Measurements from ENCODE around the gene COLQ.
"Not testable (repeated sequence)": the region's sequence is repeated elsewhere in the genome, so short reads cannot be mapped to it uniquely, and the experiment has no call there.

The COLQ gene

DNA sequence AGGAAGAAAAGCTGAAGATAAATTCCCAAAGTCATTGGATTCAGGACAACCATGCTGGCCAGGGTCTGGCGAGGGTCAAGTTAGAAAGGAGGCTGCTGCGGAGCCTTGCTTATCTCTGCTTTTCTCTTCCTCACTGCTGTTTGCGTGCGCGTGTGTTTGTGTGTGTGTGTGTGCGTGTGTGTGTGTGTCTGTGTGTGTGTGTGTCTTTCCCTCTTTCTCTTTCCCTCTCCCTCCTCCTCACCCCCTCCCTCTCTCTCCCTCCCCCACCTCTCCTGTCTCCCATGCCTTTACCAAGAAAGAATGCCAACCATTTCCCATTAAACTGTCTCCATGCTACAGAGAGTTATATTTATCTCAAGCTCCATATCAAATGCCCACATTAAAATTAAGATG is at the start of gene COLQ:
Gene COLQ (minus strand): TSS at position 134 of the 393 bp plus-strand sequence. CDS start 81 bp downstream, at position 53.
- peak; percentile 43 for DNase-seq

DNA sequence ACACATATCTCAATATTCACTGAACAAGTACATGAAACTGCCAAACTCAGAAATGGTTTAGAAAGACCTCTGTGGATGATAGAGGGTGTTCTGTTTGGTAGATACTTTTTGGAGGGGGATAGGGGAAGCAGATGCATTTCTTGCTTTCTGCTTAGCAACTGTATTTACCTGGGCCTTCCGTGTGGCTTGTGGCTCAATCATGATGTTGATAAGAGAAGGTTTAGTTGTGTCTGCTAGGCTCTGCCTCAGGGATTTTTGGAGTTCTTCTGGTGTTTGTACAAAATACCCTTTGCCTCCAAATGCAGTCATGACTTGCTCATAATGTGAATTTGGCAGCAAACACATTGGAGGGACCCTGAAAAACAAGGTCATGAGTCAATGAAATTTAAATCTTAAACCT is 41.7 kb upstream of the COLQ start:
- no peak for DNase-seq

DNA sequence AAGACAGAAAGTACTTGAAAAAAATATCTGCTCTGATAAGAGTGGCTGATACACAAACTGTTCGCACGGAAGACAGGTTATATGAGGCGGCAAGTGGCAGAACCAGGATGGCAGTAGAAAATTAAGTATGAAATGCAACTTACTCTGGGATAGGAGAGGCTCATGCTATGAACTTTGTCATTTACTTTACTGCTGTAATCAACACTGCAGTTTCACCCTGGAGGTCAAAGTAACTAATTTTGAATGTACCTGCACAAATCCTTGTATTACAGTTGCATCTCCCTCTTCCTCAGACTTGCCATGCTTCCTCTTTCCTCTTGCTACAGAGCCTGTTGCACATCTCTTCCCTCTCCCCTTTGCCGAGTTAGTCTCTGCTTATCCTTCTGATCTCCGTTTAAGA is 41.1 kb upstream of the COLQ start:
- DNase-seq, result no peak

DNA sequence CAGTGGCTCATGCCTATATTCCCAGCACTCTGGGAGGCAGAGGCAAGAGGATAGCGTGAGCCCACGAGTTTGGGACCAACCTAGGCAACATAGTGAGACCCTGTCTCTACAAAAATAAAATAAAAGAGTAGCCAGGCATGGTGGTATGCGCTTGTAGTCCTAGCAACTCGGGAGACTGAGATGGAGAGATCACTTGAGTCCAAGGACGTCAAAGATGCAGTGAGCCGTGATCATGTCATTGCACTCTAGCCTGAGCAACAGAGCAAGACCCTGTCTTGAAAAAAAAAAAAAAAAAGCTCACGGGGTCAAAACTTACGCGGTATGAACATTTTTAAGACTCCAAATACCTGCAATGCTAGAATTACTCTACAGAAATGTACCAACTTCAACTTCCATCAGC is 37.1 kb upstream of the COLQ start:
- DNase-seq, result no peak

DNA sequence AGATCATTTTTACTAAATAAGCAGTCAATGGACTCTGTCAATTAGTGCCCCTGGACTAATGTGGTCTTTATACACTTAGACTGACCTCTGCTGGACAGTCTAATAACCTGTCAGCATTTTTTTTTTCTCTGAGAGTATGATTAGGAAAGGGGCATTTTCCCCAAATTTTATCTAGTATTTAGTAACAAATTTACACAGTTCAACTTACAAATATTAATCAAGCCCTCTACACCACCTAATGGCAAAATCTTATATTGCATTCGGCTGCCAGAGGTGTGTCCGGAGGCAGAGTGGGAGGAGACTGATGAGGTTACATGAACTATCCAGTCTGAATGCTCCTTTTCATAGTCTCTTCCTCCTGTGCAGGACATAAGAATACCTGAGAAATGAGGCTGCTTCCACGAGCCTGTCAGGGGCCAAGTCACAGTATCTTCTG is 36.0 kb upstream of the COLQ start:
- no peak for DNase-seq

DNA sequence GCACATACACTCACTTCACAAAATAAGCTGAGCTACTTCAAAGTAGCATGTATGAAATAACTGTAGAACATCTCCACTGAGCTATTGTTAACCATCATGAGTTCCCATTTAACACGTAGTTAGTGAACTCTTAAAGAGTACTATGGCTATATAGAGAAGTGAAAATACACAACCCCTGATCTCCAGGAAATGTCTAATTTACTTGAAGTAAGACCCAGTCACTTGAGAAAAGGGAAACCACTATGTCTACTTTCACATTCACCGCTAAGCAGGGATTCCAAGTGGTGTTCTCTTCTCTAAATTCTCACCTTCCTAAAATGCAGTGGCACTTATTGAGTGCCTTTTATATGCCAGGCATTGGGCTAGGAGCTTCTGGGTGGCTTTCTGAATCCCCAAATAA is 35.0 kb upstream of the COLQ start:
- no peak for DNase-seq

DNA sequence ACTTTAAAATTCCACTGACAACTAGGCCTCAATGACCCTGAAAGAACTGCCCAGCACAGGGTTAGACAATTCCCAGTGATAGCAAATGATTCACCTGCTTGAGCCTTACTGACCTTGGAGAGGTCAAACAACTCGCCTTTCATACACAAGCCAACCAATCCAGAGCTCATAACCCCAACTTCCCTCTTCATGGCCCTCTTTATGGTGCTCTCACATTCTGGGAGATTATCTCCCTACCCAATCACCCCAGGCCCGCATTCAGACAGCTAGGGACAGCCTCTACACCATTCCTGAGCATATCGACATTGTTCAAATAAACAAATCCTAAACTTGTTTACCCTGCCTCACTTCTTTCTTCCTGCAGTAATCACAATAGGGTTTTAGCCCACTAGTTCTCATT is 32.2 kb upstream of the COLQ start:
- no peak for DNase-seq

DNA sequence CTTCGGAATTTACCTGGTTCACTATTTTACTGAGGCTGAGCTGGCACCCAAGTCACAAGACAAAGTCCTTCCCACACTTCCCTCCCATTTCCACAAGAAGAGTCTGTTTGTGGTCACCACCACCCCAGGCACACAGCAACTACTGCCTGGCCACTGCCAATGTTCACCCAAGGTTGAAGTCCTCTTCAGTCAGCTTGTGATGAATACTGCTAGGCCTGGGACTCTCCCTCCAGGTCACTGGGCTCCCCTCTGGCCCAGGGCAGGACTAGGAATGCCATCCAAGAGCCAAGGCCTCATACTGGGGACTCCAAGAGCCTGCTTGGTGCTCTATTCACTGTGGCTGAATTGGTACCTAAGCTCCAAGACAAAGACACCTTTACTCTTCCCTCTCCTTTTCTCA is 30.4 kb upstream of the COLQ start:
- DNase-seq, result no peak

DNA sequence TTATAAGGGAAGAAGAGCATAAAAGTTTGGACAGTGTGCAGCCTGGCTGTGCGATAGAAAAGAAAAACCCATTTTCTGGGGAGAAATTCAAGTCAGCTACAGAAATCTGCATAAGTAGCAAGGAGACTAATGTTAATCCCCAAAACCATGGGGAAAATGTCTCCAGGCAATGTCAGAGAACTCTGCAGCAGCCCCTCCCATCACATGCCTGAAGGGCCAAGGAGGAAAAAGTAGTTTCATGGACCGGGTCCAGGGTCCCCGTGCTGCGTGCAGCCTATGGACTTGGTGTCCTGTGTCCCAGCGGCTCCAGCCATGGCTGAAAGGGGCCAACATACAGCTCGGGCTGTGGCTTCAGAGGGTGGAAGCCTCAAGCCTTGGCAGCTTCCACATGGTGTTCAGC is 28.3 kb upstream of the COLQ start:
- no peak for DNase-seq

DNA sequence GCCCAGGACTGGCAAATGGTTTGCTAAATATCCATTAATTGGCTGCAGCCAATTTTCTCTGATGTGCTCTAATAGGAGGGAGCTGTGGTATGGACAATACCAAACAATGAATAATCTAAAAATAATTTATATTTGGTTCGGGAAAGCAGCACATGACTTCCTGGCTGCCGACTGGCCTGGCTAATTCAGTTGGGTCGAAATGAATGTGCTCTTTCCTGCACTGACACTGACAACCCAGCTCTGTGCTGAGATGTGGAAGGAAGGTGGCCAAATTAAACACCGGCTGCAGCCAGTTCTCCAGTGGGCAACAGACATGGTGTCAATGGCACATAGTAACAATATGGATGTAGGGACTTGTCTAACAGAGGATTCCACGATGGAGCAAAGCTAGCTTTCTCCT is 21.1 kb upstream of the COLQ start:
- DNase-seq, result no peak

DNA sequence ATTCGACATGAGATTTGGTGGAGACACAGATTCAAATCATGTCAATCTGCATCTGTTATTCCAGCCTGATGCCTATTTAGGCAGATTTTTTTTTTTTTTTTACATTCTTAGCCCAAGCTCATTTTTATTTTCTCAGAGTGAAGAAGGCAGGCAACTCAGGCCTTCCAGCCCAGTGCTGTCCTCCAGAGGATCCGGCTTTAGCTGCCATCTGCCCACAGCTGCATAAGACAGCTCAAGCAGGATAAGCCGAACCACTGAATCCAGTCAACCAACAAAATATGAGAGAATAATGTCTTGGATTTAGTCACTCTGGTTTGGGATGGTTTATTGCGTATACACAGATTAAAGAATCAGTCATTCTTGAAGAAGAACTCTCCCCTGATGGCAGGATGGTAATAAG is 19.9 kb upstream of the COLQ start:
- no peak for DNase-seq

DNA sequence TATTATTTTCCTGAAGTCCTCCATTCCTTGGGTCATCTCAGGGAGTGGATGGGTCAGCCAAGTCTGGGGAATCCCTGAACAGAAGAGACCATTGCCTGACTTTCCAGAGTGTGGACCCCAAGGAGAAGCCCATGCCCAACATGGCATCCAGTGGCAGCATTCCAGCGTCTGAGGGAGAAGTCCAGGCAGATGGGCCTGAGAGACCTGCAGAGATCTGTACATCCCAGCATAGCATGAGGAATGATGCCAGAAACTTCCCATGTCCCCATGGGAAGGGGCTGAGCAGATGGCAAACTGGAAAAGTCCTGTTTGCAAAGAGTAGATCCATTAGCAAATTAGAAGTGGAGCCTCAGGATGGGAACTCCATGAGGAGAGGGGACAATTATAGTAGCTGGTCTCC is 17.6 kb upstream of the COLQ start:
- DNase-seq, result no peak

DNA sequence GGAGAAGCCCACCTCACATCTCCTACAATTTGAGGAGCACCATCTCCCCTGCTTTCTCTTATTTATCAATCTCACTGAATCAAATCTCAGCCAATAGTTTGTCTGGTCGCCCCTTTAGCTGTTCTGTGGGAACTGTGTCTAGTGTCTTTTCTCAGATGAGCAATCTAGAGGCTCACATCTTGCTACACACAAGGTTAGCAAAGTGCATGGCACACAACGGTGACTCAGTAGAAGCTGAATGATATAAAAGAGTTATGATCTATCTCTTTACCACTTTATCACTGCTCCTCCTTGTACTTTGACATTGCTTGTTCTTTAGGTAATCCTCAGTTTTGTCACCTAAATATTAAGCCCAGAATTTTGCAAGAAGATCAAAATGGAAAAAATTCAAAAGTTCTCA is 16.8 kb upstream of the COLQ start:
- no peak for DNase-seq

DNA sequence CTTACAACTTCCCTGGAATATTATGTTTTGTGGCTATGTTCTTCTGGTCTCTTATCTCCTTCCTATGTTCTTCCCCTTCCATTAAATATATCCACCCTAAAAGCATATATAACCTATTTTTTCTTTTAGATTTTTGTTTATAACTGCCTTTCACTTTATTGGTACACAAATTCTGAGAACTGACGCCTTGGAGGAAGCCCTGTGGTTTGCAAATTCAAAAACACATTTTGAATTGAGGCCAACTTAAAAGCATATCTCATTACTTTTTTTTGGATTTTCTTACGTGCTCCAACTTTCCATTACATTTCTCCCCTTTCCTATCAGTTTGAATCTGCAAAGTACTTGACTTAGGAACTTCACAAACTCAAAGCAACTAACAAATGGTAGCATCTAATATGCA is 15.3 kb upstream of the COLQ start:
- no peak for DNase-seq

DNA sequence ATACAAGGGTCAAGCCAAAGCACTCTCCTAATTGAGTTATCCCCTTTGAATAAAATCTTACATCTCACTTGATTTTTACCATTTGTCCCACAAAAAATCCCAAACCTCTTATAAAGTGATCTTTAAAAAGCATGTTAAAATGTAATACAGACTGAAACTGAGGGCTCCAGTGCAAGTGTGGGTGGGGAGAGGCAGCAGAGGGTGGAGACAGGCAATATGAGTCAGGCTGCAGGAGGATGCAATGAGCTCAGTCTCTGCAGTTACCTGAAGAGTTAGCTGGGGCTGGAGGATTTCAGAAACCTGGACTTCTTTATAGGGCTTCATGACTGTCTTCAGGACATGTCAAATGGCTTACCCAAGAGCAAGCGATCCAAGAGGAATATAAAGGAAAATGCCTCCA is 14.2 kb upstream of the COLQ start:
- peak; percentile 34 for DNase-seq

DNA sequence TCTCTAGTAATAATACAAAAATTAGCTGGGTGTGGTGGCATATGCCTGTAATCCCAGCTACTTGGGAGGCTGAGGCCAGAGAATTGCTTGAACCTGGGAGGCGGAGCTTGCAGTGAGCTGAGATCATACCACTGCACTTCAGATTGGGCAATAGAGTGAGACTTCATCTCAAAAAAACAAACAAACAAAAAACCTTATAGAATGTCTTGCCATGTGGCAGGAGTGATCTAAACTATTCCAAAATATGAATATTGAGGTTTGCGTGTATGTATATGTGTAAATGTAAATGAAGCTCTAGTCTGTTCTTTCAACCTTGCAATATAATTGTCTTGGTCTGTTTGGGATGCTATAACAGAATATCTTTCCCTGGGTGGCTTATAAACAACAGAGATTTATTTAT is 11.1 kb upstream of the COLQ start:
- not testable (repeated sequence) for DNase-seq

DNA sequence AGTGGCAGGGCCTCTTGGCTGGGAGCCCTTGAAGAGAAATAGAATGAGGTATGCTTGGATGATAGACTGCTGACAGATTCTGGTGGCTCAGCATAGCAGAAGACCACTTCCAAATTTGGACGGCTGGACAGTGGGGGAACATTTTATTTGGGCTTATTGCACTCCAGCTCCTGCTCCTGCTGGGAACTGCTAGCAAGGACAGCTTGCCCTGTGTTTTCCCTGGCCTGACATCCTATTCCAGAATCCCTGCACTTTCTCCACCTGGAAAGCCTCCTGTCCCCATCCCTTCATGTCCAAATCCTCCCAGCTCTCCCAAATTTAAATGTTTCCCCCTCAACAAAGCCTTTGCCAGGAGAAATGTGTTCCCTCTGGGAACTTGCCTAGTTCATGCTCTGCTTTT is 9.8 kb upstream of the COLQ start:
- DNase-seq, result no peak

DNA sequence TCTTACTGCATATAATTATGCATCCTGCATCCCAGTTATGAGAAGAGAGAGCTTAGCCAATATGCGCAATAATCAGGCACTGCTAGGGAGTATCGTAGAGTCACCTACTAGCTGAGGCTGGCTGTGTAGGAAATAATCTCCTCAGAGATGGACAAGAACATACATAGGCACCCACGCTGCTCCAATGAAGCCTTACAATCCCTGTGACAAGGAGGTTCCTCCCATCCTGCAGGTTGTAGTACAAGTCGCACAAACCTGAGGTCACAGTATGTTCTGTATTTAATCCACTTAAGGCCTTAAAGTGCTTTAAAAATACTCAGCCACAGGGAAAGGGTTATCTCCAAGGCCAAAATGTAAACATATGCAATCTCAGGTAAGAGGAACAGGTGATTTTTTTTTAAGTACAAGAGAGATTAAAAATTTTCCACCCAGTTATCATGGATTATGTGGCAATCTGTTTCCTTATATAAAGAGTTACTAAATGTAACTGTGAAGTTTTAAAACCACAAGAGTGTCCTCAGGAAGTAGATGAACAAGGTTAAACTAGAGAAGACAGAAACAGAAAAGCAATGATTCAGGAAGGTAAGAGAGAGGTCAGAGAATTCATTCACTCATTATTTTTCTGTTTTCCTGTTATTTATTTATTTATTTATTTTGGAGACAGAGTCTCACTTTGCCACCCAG is 7.5 kb upstream of the COLQ start:
- no peak for DNase-seq

DNA sequence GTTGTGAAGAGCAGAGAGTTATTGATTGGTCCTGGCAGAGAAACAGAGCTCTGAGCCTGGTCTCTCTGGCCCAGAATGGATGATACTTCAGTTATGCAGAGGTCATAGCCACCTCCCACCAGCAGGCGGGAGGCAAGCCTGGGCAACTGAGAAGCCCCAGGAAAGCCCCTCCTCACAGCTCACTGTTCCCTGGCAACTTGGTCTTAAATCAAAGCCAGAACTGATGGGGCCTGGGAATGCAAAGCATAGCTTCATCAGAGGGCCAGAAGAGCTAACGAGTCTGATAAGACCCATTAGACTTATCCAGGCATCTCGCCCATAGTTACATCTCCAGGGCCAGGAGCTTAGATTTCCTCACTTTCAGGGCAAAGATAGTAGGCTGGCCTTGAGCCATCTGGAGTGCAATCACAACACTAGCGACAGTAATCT is 5.5 kb upstream of the COLQ start:
- DNase-seq, result no peak

DNA sequence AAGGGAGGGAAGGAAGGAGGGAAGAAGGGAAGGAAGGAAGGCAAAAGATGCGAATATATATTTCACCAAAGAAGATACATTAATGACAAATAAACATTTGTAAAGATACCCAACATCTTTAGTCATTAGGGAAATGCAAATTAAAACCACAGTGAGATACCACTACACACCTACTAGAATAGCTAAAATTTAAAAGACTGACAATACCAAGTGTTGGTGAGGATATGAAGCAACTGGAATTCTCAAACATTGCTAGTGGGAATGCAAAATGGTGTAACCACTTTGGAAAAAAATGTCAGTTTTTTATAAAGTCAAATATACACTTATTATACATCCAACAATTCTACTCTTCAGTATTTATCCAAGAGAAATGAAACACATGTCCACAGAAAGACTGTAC is 4.3 kb upstream of the COLQ start:
- no peak for DNase-seq

DNA sequence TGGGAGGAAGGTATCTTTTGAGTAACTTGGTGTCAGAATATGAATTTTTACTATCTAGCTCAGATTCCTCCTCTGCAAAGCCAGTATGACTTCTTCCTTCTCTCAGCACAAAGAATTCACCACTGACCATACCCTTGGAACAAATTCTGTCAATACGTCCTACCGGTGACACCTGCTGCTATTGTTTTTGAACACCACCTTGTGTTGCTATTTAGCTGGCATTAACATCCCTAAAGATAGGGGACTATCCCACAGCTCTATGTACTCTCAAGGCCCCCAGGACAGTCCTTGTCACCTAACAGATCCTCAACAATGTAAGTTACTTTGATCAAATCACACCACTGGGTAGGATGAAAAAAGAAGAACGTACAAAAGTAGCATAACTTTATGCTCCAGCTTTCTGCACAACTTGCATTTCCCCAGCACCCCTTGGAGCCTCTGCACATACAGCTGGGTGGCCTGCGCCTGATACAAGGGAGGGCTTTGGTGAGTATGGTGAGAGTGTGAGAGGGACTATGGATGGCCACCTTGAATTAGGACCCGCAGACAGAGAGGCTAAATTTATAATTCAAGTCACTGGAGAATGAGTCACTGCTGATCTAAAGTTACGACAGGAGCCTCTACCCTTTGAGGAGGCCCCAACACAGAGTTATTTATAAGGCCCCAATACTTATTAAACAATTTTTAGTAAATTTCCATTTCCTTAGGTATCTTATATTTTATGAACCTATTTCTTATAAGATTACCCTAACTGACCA is 2.3 kb upstream of the COLQ start:
- no peak for DNase-seq

DNA sequence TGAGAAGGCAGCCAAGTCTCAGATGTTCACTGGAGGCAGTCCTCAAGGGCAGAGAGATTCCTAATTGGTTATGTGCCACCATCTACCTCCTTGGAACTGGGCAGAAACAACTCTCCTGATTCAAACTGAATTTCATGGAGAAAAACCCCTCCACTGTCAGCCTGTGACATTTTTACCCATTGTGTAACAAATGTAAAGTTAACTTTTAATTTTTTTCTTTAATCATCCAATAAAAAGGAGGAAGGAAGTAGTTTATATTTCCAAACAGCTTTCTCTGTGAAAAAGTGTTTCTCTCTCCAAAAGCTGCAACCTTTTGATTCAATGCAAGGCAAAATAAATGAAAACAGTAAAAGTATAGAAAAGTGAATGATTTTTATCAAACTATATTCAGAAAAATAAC is 510 bp upstream of the COLQ start:
- DNase-seq, result no peak

DNA sequence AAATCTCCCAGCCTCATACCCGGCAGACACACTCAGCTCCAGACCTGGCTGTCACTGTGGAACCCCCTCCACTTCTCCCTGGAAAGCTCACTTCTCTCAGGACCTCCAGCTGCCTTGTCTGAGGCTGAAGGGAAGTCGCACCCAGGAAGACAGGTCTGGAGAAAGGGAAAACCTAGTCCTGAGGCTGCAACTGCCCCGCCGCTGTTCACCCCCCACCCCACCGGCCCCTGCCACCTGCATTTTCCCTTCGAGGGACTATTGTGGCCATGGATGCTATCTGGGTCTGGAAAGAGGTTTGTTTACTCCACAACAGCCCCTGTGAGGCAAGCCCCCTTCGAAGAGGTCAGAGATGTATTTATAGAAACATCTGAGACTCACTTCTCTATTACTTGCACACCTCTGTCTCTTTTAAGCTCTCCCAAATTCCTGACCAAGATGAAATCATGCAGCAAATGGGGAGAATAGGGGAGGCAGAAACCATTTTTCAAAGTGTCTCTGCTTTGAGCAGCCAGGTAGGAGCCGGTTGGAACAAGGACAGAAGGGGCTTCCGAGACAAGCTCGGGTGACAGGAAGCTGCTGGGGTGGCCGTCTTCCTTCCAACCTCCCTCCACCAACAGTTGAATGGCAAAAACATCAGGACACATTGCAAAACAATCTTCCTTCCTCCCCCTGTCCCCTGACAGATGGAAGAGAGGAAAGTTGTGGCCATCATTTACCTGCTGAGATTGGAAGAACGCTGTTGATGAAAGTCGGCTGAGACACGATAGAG is 518 bp downstream of the COLQ start:
- peak; percentile 37 for DNase-seq

DNA sequence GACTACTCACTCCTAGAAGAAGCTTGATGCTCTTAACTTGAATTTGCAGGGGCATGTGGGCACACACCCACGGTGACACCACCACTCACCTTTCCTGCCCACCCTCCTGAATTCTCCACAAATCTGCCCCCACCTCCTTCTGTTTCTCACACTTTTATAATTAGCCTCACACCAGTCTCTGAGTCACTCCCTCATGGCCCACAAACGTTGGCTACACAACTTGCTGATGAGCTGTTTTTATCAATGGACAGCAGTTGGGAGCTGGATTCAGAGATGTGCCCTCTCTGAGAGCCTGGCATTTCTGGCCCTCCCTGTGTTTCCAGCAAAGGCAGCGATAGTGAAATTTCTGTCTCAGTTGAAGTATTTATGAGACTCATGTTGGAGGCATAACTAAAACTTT is 1.3 kb downstream of the COLQ start:
- no peak for DNase-seq

Measured in activated CD8-positive, alpha-beta memory T cell treated with anti-CD3 and anti-CD28 coated beads, Interleukin-2, amount 50 U/mL, for 48 hours (primary cell).